SK-N-MC (cell line): ENCODE results near the gene TOP3A.

ENCODE experiments used
- EZH2 ChIP-seq: fragments of 200-600 bp; sonication (generic); IDR thresholded peaks from one replicate; pipeline ENCODE4 v1.6.1; 2017; ENCODE audit warnings: antibody characterized with exemption
- FOXP2 ChIP-seq: optimal IDR thresholded peaks from 2 replicates; pipeline ENCODE3; 2011; ENCODE audit warnings: mild to moderate bottlenecking, moderate library complexity; ENCODE audit not compliant: insufficient read depth; ENCODE audit errors: extremely low read length, control extremely low read depth
- POLR2AphosphoS5 ChIP-seq: IDR thresholded peaks from 2 replicates; pipeline ENCODE4 v1.6.1; 2012; ENCODE audit warnings: mild to moderate bottlenecking, low read depth, low read length, borderline replicate concordance

DNA sequence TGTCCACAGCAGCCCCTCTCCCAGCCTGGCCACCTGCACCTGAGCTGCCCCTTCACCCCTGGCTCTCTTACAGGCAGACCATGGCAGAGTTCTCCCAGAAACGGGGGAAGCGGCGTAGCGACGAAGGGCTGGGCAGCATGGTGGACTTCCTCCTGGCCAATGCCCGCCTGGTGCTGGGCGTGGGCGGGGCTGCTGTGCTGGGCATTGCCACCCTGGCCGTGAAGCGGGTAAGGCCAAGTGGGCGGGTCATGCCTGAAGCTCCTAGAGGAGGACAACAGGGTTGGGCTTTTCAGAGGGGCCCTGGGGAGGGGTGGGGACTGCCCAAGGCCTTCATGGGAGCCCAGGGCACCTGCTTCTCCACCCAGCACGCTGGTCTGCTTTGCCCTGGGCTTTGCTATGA is 52.2 kb downstream of the TOP3A start:
- no peak for TF ChIP-seq EZH2
- TF ChIP-seq POLR2AphosphoS5 = no peak
- no peak for TF ChIP-seq FOXP2
